Liver (tissue), 9 donors: Measurements from ENCODE around the gene NAA10. TPM values are rescaled to one million over a fixed set of nuclear protein-coding genes. Genes with fewer than 3 reads are reported as not detected.

ENCODE experiments used
- DNase-seq: peaks from one replicate; pipeline ENCODE4 v3.0.0-alpha.2; 2017; ENCODE audit warnings: low spot score
- H3K27ac ChIP-seq, 2 donors: one replicate each; pipeline ENCODE4 v1.7.0; 2013; ENCODE audit warnings: inconsistent platforms in 2 of 2, low read length in 2 of 2, control low read depth in 1 of 2, low read depth in 1 of 2, mild to moderate bottlenecking in 1 of 2
- H3K27me3 ChIP-seq, 4 donors: one replicate each; pipeline versions ENCODE4 v1.6.1 to v1.7.0; 2013; ENCODE audit warnings: low read length in 3 of 4, inconsistent platforms in 1 of 4, mild to moderate bottlenecking in 1 of 4, moderate library complexity in 1 of 4; ENCODE audit not compliant: control insufficient read depth in 4 of 4, insufficient read depth in 4 of 4
- H3K36me3 ChIP-seq, 4 donors: one replicate each; pipeline versions ENCODE4 v1.6.1 to v1.7.0; 2013; ENCODE audit warnings: low read length in 3 of 4, mild to moderate bottlenecking in 3 of 4, low read depth in 1 of 4, moderate library complexity in 1 of 4; ENCODE audit not compliant: control insufficient read depth in 4 of 4, insufficient read depth in 3 of 4
- H3K4me1 ChIP-seq, 4 donors: one replicate each; pipeline versions ENCODE4 v1.6.1 to v1.7.0; 2013; ENCODE audit warnings: low read length in 3 of 4, mild to moderate bottlenecking in 3 of 4, moderate library complexity in 1 of 4; ENCODE audit not compliant: control insufficient read depth in 4 of 4, insufficient read depth in 4 of 4
- H3K4me3 ChIP-seq, 3 donors: one replicate each; pipeline versions ENCODE4 v1.6.1 to v1.7.0; 2013; ENCODE audit warnings: low read length in 3 of 3, control low read depth in 1 of 3, low read depth in 1 of 3, mild to moderate bottlenecking in 1 of 3
- H3K9ac ChIP-seq, 2 donors: one replicate each; pipeline ENCODE4 v1.7.0; 2013; ENCODE audit warnings: low read length in 2 of 2, mild to moderate bottlenecking in 2 of 2, moderate library complexity in 2 of 2, control low read depth in 1 of 2, low read depth in 1 of 2
- H3K9me3 ChIP-seq, 4 donors: one replicate each; pipeline versions ENCODE4 v1.6.1 to v1.7.0; 2013; ENCODE audit warnings: low read length in 3 of 4; ENCODE audit not compliant: control insufficient read depth in 4 of 4
- CTCF ChIP-seq: fragments of 150-350 bp; IDR thresholded peaks from 2 replicates; pipeline ENCODE4 v1.5.1; 2017; ENCODE audit warnings: improper control_type of control experiment, low read depth, low read length; ENCODE audit not compliant: missing input control
- HNF4A ChIP-seq, 2 donors: conservative IDR thresholded peaks; 2 replicates each; pipeline ENCODE4 v1.6.1; 2016; ENCODE audit warnings: antibody characterized with exemption in 2 of 2, mild to moderate bottlenecking in 2 of 2
- HNF4G ChIP-seq: IDR thresholded peaks from 2 replicates; pipeline ENCODE4 v1.6.1; 2016; ENCODE audit warnings: antibody characterized with exemption
- NR2F2 ChIP-seq: IDR thresholded peaks from 2 replicates; pipeline ENCODE4 v1.6.1; 2016; ENCODE audit warnings: antibody characterized with exemption
- RAD21 ChIP-seq, 2 donors: IDR thresholded peaks; 2 replicates each; pipeline ENCODE4 v1.6.1; 2016; ENCODE audit warnings: antibody characterized with exemption in 2 of 2, mild to moderate bottlenecking in 2 of 2
- REST ChIP-seq: IDR thresholded peaks from 2 replicates; pipeline ENCODE4 v1.6.1; 2016; ENCODE audit warnings: antibody characterized with exemption, mild to moderate bottlenecking
- SP1 ChIP-seq: IDR thresholded peaks from 2 replicates; pipeline ENCODE4 v1.6.1; 2018; ENCODE audit warnings: antibody characterized with exemption, mild to moderate bottlenecking
- YY1 ChIP-seq: IDR thresholded peaks from 2 replicates; pipeline ENCODE4 v1.6.1; 2016; ENCODE audit warnings: antibody characterized with exemption, mild to moderate bottlenecking
- ZBTB33 ChIP-seq: IDR thresholded peaks from 2 replicates; pipeline ENCODE4 v1.6.1; 2016; ENCODE audit warnings: antibody characterized with exemption
- WGBS: extraction: QIAGEN DNeasy Blood & Tissue Kit; methylation state at CpG from one replicate; pipeline ENCODE4 v1.1.7; 2013; 5-methylcytosine and 5-hydroxymethylcytosine counted together
- polyA plus RNA-seq, 2 donors: library from polyadenylated mRNA; stranded (reverse) in 1 of 2; unstranded in 1 of 2; fragments of 200-250 nt in 1 of 2; fragments of >200 nt in 1 of 2; fragmentation: Nextera tagmentation in 1 of 2; extraction: Ambion mirVana in 1 of 2; gene quantifications; one replicate each; pipeline versions ENCODE4 v1.2.1 to v1.2.3, GENCODE V29; 2013 to 2015
- total RNA-seq, 2 donors: library from RNA; depleted of rRNA; stranded (reverse); fragments of >200 nt; gene quantifications; one replicate each; pipeline ENCODE4 v1.2.3, GENCODE V29; 2014
- donor health status: healthy.
- donor health status: healthy.
- donor health status: healthy.
- donor health status: healthy.
- donor health status: healthy.

The NAA10 gene
- total and polyA plus RNA-seq, 4 donors = 20.5 to 58.8 (median 44.4) TPM

GRCh38 chrX:153924149-153924861 is 10.5 kb downstream of the NAA10 start:
- Histone ChIP-seq H3K27ac (no peak overlapping the region), H3K9ac (no peak overlapping the region), H3K9me3 (no peaks in the 10 kb centered on the region), H3K27me3 (no peaks in the 10 kb centered on the region), H3K4me1 (peaks cover 9 to 32% (median 22%) of the 10 kb centered on the region in 4 donors), H3K4me3 (no peak overlapping the region), H3K36me3 (no peaks in the 10 kb centered on the region)
- WGBS = 34% methylated on average over 14 of the region's 14 CpGs
- DNase-seq = no peak
- TF ChIP-seq SP1 (peak; percentile 16), YY1 (no peak), RAD21 (IDR thresholded peaks at IDR 0.05) (peak; percentile 50 to 53), HNF4A (conservative IDR thresholded peaks at IDR 0.05) (no peak), NR2F2 (peak; percentile 24)

- Histone ChIP-seq H3K4me3 (no peak overlapping the region), H3K36me3 (no peaks in the 10 kb centered on the region), H3K27me3 (no peaks in the 10 kb centered on the region), H3K4me1 (peaks cover 7 to 25% (median 15%) of the 10 kb centered on the region in 4 donors), H3K9me3 (no peaks in the 10 kb centered on the region), H3K9ac (no peak overlapping the region), H3K27ac (no peak overlapping the region)
- TF ChIP-seq CTCF (peak; percentile 45), HNF4G (no peak), ZBTB33 (no peak), RAD21 (IDR thresholded peaks at IDR 0.05) (peak; percentile 20 to 66), REST (no peak)
- no peak for DNase-seq
- 48% methylated on average over 25 of the region's 25 CpGs for WGBS
These were observed 11.6 kb downstream of the NAA10 start for GRCh38 chrX:153922932-153923857.
